HL-60 (cell line): ENCODE results near the gene DNAJC6.

Experiments
- SPI1 ChIP-seq: IDR thresholded peaks from 2 replicates; pipeline ENCODE4 v1.6.1; 2012; ENCODE audit warnings: low read depth, mild to moderate bottlenecking, borderline replicate concordance
- TF ChIP-seq, protein P1 (sequence below): IDR thresholded peaks from 2 replicates; pipeline ENCODE4 v1.6.1; 2012; ENCODE audit warnings: low read depth; ENCODE audit not compliant: insufficient replicate concordance

GRCh38 chr1:65299328-65299727 is 10.0 kb upstream of the DNAJC6 start:
- TF ChIP-seq, protein P1, sequence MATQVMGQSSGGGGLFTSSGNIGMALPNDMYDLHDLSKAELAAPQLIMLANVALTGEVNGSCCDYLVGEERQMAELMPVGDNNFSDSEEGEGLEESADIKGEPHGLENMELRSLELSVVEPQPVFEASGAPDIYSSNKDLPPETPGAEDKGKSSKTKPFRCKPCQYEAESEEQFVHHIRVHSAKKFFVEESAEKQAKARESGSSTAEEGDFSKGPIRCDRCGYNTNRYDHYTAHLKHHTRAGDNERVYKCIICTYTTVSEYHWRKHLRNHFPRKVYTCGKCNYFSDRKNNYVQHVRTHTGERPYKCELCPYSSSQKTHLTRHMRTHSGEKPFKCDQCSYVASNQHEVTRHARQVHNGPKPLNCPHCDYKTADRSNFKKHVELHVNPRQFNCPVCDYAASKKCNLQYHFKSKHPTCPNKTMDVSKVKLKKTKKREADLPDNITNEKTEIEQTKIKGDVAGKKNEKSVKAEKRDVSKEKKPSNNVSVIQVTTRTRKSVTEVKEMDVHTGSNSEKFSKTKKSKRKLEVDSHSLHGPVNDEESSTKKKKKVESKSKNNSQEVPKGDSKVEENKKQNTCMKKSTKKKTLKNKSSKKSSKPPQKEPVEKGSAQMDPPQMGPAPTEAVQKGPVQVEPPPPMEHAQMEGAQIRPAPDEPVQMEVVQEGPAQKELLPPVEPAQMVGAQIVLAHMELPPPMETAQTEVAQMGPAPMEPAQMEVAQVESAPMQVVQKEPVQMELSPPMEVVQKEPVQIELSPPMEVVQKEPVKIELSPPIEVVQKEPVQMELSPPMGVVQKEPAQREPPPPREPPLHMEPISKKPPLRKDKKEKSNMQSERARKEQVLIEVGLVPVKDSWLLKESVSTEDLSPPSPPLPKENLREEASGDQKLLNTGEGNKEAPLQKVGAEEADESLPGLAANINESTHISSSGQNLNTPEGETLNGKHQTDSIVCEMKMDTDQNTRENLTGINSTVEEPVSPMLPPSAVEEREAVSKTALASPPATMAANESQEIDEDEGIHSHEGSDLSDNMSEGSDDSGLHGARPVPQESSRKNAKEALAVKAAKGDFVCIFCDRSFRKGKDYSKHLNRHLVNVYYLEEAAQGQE, result no peak
- TF ChIP-seq SPI1, result no peak
